NB4 (cell line): ENCODE data around the gene UBXN4.
"Not testable (repeated sequence)": the region's sequence is repeated elsewhere in the genome, so short reads cannot be mapped to it uniquely, and the experiment has no call there.

Experiments used
- DNase-seq: peaks from one replicate; pipeline ENCODE4 v3.0.0; 2010; ENCODE audit warnings: low read depth
- H3K4me3 ChIP-seq: one replicate; pipeline ENCODE4 v1.5.1; 2011; ENCODE audit warnings: mild to moderate bottlenecking, low read depth, low read length, moderate library complexity
- MYC ChIP-seq: IDR thresholded peaks from 2 replicates; pipeline ENCODE4 v1.6.1; 2011; ENCODE audit warnings: low read depth, low read length
- POLR2A ChIP-seq: IDR thresholded peaks from 2 replicates; pipeline ENCODE4 v1.6.1; 2011; ENCODE audit warnings: mild to moderate bottlenecking; ENCODE audit not compliant: insufficient read length; ENCODE audit errors: extremely low read depth
- TF ChIP-seq, protein P1 (sequence below): IDR thresholded peaks from one replicate; pipeline ENCODE4 v1.5.1; 2012; ENCODE audit warnings: low read depth, low read length
- TF ChIP-seq, protein P2 (sequence below): IDR thresholded peaks from 2 replicates; pipeline ENCODE4 v1.6.1; 2011; ENCODE audit warnings: low read depth, low read length

UBXN4 gene, protein sequence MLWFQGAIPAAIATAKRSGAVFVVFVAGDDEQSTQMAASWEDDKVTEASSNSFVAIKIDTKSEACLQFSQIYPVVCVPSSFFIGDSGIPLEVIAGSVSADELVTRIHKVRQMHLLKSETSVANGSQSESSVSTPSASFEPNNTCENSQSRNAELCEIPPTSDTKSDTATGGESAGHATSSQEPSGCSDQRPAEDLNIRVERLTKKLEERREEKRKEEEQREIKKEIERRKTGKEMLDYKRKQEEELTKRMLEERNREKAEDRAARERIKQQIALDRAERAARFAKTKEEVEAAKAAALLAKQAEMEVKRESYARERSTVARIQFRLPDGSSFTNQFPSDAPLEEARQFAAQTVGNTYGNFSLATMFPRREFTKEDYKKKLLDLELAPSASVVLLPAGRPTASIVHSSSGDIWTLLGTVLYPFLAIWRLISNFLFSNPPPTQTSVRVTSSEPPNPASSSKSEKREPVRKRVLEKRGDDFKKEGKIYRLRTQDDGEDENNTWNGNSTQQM

DNA sequence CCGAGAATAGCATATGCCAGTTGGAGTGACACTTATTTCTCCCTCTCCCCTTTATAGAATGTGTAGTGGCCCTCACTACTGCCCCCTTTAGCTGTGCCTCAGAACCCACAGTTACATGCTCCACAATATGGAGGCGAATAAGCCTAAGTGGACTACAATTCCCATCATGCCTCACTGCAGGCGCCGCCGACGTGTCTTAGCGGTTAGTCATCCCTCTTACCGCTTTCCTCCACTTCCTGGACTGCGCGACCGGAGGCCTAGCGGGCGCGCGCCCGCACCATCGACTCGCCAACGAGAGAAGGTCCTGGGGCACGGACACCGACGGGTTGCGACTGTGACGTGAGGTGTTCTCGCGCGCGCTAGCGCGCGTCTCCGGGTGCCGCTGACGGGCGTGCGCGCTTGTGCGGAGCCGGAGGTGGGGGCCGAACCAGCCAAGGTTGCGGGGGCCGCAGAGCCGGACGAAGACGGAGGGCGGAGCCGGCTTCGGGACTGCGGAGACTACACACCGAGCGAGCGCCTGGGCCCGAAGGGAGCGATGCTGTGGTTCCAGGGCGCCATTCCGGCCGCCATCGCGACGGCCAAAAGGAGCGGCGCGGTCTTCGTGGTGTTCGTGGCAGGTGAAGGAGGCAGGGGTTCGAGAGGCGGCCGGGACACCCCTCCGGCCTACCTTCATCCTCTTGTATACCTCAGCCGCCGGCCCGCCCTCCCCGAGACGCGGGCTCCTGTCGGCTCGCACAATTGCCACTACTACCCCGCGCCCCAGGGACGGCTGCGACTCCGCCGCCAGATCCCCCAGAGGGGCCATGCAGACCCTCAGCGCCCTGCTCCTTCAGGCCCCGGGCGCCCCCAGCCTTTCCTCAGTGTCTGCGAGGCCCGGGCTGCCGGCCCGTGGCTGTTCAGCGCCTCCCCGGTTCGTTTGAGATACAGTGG, at the start of gene UBXN4:
Gene UBXN4 (plus strand): TSS at position 461 of the 930 bp plus-strand sequence. CDS start 75 bp downstream, at position 536.
- peak within 1 kb of the TSS; percentile 95 for H3K4me3 ChIP-seq
- TF ChIP-seq, protein P1, sequence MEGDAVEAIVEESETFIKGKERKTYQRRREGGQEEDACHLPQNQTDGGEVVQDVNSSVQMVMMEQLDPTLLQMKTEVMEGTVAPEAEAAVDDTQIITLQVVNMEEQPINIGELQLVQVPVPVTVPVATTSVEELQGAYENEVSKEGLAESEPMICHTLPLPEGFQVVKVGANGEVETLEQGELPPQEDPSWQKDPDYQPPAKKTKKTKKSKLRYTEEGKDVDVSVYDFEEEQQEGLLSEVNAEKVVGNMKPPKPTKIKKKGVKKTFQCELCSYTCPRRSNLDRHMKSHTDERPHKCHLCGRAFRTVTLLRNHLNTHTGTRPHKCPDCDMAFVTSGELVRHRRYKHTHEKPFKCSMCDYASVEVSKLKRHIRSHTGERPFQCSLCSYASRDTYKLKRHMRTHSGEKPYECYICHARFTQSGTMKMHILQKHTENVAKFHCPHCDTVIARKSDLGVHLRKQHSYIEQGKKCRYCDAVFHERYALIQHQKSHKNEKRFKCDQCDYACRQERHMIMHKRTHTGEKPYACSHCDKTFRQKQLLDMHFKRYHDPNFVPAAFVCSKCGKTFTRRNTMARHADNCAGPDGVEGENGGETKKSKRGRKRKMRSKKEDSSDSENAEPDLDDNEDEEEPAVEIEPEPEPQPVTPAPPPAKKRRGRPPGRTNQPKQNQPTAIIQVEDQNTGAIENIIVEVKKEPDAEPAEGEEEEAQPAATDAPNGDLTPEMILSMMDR = peak; percentile 75
- TF ChIP-seq POLR2A (peak; percentile 78), MYC (peak; percentile 74)
- TF ChIP-seq, protein P2, sequence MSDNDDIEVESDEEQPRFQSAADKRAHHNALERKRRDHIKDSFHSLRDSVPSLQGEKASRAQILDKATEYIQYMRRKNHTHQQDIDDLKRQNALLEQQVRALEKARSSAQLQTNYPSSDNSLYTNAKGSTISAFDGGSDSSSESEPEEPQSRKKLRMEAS = no peak; the same call in 1 of the 2 replicates
- peak; percentile 100 for DNase-seq

DNA sequence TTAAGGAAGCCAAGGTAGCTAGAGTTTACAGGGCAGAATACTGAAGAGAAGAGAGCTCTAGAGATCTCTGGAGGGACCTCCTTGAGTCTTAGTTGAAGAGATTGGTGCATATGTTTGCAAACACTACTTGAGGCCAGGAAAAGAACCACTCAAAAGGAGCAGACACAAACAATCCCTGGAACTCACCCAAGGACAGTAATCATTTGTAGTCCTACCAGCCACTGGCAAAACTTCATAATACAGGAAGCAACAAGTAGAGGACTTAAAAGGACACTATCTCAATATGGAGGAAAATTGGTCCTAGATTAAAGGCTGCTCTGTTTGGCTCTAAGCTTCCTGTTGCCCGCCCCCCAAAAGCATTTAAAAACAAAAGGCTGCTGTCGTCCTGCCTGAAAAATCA, 46.9 kb upstream of the UBXN4 start:
- no peak for DNase-seq
- H3K4me3 ChIP-seq = no peak overlapping the region
- TF ChIP-seq MYC (no peak), POLR2A (no peak)
- TF ChIP-seq, protein P1 = no peak
- TF ChIP-seq, protein P2 = no peak

DNA sequence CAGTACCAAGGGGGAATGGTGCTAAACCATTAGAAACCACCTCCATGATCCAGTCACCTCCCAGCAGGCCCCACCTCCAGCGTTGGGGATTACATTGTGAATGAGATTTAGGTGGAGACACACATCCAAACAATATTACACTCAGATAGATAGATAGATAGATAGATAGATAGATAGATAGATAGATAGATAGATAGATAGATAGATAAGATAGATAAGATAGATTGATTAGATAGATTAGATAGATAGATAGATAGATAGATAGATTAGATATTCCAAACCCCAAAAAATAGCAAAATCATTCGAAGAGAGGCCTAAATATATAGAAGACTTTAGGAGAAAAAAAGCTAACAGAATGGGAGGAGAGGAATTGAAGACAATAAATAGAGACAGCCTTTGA, 42.8 kb upstream of the UBXN4 start:
- TF ChIP-seq, protein P2 = no peak
- TF ChIP-seq, protein P1 = no peak
- no peak for TF ChIP-seq MYC
- no peak for TF ChIP-seq POLR2A
- H3K4me3 ChIP-seq = no peak overlapping the region
- DNase-seq = no peak

DNA sequence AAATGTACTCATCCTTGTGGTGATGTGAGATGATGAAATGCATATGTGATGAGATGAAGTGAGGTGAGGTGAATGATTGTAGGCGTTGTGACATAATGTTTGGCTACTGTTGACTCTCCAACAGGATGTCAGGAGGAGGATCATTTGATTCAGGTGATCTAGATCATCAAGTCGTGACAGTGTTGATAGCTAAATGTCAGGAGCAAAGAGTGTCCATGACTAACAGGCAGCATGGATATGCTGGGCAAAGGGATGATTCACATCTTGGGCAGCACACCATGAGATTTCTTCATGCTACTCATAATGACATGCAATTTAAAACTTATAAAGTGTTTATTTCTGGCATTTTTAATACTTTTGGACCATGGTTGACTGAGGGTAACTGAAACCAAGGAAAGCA, 40.2 kb upstream of the UBXN4 start:
- H3K4me3 ChIP-seq = no peak overlapping the region
- TF ChIP-seq MYC = no peak
- TF ChIP-seq, protein P1 = no peak
- TF ChIP-seq, protein P2 = no peak
- TF ChIP-seq POLR2A = no peak
- no peak for DNase-seq

DNA sequence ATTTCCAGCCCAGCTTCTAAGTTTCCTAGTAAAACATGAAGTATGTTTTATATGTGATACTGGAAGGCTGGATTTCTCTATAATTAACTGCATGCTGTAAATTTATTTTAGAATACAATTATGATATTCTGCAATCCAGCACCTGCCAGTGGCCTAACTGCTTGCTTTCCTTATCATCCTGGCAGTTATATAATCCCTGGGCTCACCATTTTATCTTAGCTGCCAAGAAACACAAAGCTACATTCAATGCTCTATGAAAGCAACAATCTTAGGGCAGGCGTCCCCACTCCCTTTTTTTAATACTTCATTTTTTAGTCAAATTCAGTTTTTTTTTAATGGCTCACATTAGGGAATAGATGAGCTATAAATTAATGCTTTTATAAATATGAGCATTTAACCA, 38.4 kb upstream of the UBXN4 start:
- TF ChIP-seq MYC = no peak
- TF ChIP-seq, protein P1 = no peak
- TF ChIP-seq, protein P2 = no peak
- no peak for TF ChIP-seq POLR2A
- DNase-seq = no peak
- H3K4me3 ChIP-seq = no peak overlapping the region

DNA sequence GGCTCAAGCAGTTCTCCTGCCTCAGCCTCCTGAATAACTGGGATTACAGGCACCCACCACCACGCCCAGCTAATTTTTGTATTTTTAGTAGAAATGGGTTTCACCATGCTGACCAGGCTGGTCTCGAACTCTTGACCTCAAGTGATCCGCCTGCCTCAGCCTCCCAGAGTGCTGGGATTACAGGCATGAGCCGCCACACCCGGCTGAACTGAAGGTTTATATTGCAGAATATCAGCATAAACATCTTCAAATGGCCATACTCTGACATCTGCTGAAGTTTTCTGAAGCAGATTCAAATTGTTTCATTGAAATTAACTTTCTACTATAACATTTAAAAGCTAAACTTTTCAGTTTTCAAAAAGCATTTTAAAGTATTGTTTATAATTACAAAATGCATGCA, 37.6 kb upstream of the UBXN4 start:
- DNase-seq, H3K4me3 ChIP-seq: not testable (repeated sequence)
